A549 (cell line): ENCODE measurements around the gene RASA3. TPM values are rescaled to one million over a fixed set of nuclear protein-coding genes. Genes with fewer than 3 reads are reported as not detected.

Source experiments
- ATAC-seq, 2 experiments: fragments of 200-7000 bp in 1 of 2; fragments of >200 bp in 1 of 2; cut with Nextera tagmentation in 1 of 2; cut with Tn5 transposase in 1 of 2; 3 replicates each; pipeline versions ENCODE4 v1.8.0 to v1.9.1; 2018 to 2020; ENCODE audit warnings: mild to moderate bottlenecking in 1 of 2, moderate library complexity in 1 of 2
- CTCF ChIA-PET: fragments of 300-600 bp; sonication (Branson Sonifier 250); formaldehyde crosslinking; extraction: SDS; loops from one replicate; lab custom pipeline; 2021; ENCODE audit warnings: antibody characterized with exemption, inconsistent platforms; lab: Yijun Ruan, JAX
- POLR2A ChIA-PET: fragments of 350-600 bp; formaldehyde crosslinking; extraction: SDS; loops from one replicate; lab custom pipeline; 2021; ENCODE audit warnings: antibody characterized with exemption, inconsistent platforms; lab: Yijun Ruan, JAX
- DNase-seq, 2 experiments: peaks; one replicate each; pipeline versions ENCODE4 v3.0.0 to v3.0.0-alpha.2; 2011 to 2016; ENCODE audit warnings: low read depth in 1 of 2, low spot score in 1 of 2
- FAIRE-seq: peaks from 2 replicates; lab custom pipeline; 2011; peaks lifted over from hg19 to GRCh38; lab: Jason Lieb, UNC
- H3K27ac ChIP-seq, 2 experiments: fragments of >200 bp; sonication (Bioruptor Twin); formaldehyde crosslinking; 3 replicates each; pipeline ENCODE4 v1.5.1; 2016 to 2017
- H3K4me1 ChIP-seq: fragments of >200 bp; sonication (Bioruptor Twin); formaldehyde crosslinking; 3 replicates; pipeline ENCODE4 v1.6.1; 2016
- H3K4me2 ChIP-seq: fragments of >200 bp; sonication (Bioruptor Twin); formaldehyde crosslinking; 3 replicates; pipeline ENCODE4 v1.6.1; 2016
- H3K4me3 ChIP-seq: fragments of >200 bp; sonication (Bioruptor Twin); formaldehyde crosslinking; 3 replicates; pipeline ENCODE4 v1.5.1; 2016
- H3K9me3 ChIP-seq: fragments of >200 bp; sonication (Bioruptor Twin); formaldehyde crosslinking; 3 replicates; pipeline ENCODE4 v1.6.1; 2016
- CBX2 ChIP-seq: fragments of 200-600 bp; sonication (generic); IDR thresholded peaks from 2 replicates; pipeline ENCODE4 v1.6.1; 2016; ENCODE audit warnings: low read depth, mild to moderate bottlenecking, borderline replicate concordance
- CBX8 ChIP-seq: fragments of 200-600 bp; sonication (generic); IDR thresholded peaks from 2 replicates; pipeline ENCODE4 v1.6.1; 2016
- CHD2 ChIP-seq: fragments of 150-350 bp; IDR thresholded peaks from 2 replicates; pipeline ENCODE4 v1.6.1; 2014; ENCODE audit warnings: low read length; ENCODE audit not compliant: partially characterized antibody
- EHF ChIP-seq: fragments of 250-450 bp; sonication (Bioruptor Pico); IDR thresholded peaks from 2 replicates; pipeline ENCODE4 v1.5.0; 2020; ENCODE audit warnings: mild to moderate bottlenecking
- EHMT2 ChIP-seq: fragments of 200-600 bp; sonication (generic); IDR thresholded peaks from 2 replicates; pipeline ENCODE4 v1.6.1; 2016; ENCODE audit warnings: antibody characterized with exemption, low read depth, mild to moderate bottlenecking, moderate library complexity
- HEYL ChIP-seq: fragments of 250-450 bp; sonication (Bioruptor Pico); IDR thresholded peaks from 2 replicates; pipeline ENCODE4 v1.8.0; 2021; ENCODE audit warnings: mild to moderate bottlenecking, moderate library complexity
- HOXA7 ChIP-seq: fragments of 250-450 bp; sonication (Bioruptor Pico); IDR thresholded peaks from 2 replicates; pipeline ENCODE4 v1.5.0; 2020; ENCODE audit warnings: mild to moderate bottlenecking, moderate library complexity
- HOXB13 ChIP-seq: fragments of 250-450 bp; sonication (Bioruptor Pico); IDR thresholded peaks from 2 replicates; pipeline ENCODE4 v1.5.0; 2020; ENCODE audit warnings: low read depth, mild to moderate bottlenecking, moderate library complexity
- KDM5A ChIP-seq: fragments of 200-600 bp; sonication (generic); IDR thresholded peaks from 2 replicates; pipeline ENCODE4 v1.6.1; 2016; ENCODE audit warnings: antibody characterized with exemption, mild to moderate bottlenecking
- MAZ ChIP-seq: fragments of 150-350 bp; IDR thresholded peaks from 2 replicates; pipeline ENCODE4 v1.6.1; 2014; ENCODE audit warnings: antibody characterized with exemption, low read depth, low read length, borderline replicate concordance
- MYC ChIP-seq: IDR thresholded peaks from 2 replicates; pipeline ENCODE4 v1.6.1; 2012; ENCODE audit warnings: mild to moderate bottlenecking, inconsistent platforms, low read length, improper control_type of control experiment, borderline replicate concordance
- PHF8 ChIP-seq: fragments of 200-600 bp; sonication (generic); IDR thresholded peaks from 2 replicates; pipeline ENCODE4 v1.6.1; 2016; ENCODE audit warnings: low read depth, mild to moderate bottlenecking, antibody characterized with exemption, moderate library complexity, borderline replicate concordance
- RAD21 ChIP-seq, 2 experiments: fragments of >200 bp in 1 of 2; sonication (Bioruptor Twin) in 1 of 2; formaldehyde crosslinking in 1 of 2; IDR thresholded peaks in 1 of 2; conservative IDR thresholded peaks in 1 of 2; 2 replicates in 1 of 2; 3 replicates in 1 of 2; pipeline ENCODE4 v1.6.1; 2012 to 2018; ENCODE audit warnings: inconsistent platforms in 1 of 2
- RCOR1 ChIP-seq: fragments of 150-350 bp; IDR thresholded peaks from 2 replicates; pipeline ENCODE4 v1.6.1; 2014; ENCODE audit warnings: antibody characterized with exemption, low read length, low read depth
- TFCP2L1 ChIP-seq: fragments of 250-450 bp; sonication (Bioruptor Pico); IDR thresholded peaks from 2 replicates; pipeline ENCODE4 v1.5.0; 2021; ENCODE audit warnings: mild to moderate bottlenecking
- TP53 ChIP-seq: fragments of 250-450 bp; sonication (Bioruptor Pico); IDR thresholded peaks from 2 replicates; pipeline ENCODE4 v1.5.0; 2021; ENCODE audit warnings: mild to moderate bottlenecking, moderate library complexity
- WGBS: methylation state at CpG from one replicate; pipeline ENCODE4 v1.1.6; 2017; ENCODE audit errors: missing lambda C conversion rate; 5-methylcytosine and 5-hydroxymethylcytosine counted together
- polyA plus RNA-seq, 4 experiments: library from polyadenylated mRNA; depleted of rRNA in 3 of 4; stranded (reverse); fragments of >200 nt; fragmentation: RNase III in 1 of 4; extraction: RNeasy Plus Mini Kit Qiagen cat#74134 plus additional on column Dnase treatment in 1 of 4; gene quantifications; 2 replicates in 3 of 4; 3 replicates in 1 of 4; pipeline ENCODE4 v1.2.3, GENCODE V29; 2011 to 2017
- TF ChIP-seq, protein P1 (sequence below): fragments of 250-450 bp; sonication (Bioruptor Pico); IDR thresholded peaks from 2 replicates; pipeline ENCODE4 v1.5.0; 2020; ENCODE audit warnings: low read depth, mild to moderate bottlenecking, moderate library complexity
- TF ChIP-seq, protein P2 (sequence below): IDR thresholded peaks from 2 replicates; pipeline ENCODE4 v1.6.1; 2012
- TF ChIP-seq, protein P3 (sequence below): fragments of 200-600 bp; sonication (generic); IDR thresholded peaks from 2 replicates; pipeline ENCODE4 v1.6.1; 2016; ENCODE audit warnings: antibody characterized with exemption, mild to moderate bottlenecking, moderate library complexity
- TF ChIP-seq, protein P4 (sequence below): fragments of >200 bp; sonication (Bioruptor Twin); formaldehyde crosslinking; IDR thresholded peaks from 2 replicates; pipeline ENCODE4 v1.6.1; 2016
- TF ChIP-seq, protein P5 (sequence below): fragments of >200 bp; sonication (Bioruptor Twin); formaldehyde crosslinking; IDR thresholded peaks from 3 replicates; pipeline ENCODE4 v1.5.1; 2016

Gene RASA3
- polyA plus RNA-seq, 2 of the 4 experiments (the other 2 are of a cell fraction) = 4.3 to 7.6 TPM

DNA sequence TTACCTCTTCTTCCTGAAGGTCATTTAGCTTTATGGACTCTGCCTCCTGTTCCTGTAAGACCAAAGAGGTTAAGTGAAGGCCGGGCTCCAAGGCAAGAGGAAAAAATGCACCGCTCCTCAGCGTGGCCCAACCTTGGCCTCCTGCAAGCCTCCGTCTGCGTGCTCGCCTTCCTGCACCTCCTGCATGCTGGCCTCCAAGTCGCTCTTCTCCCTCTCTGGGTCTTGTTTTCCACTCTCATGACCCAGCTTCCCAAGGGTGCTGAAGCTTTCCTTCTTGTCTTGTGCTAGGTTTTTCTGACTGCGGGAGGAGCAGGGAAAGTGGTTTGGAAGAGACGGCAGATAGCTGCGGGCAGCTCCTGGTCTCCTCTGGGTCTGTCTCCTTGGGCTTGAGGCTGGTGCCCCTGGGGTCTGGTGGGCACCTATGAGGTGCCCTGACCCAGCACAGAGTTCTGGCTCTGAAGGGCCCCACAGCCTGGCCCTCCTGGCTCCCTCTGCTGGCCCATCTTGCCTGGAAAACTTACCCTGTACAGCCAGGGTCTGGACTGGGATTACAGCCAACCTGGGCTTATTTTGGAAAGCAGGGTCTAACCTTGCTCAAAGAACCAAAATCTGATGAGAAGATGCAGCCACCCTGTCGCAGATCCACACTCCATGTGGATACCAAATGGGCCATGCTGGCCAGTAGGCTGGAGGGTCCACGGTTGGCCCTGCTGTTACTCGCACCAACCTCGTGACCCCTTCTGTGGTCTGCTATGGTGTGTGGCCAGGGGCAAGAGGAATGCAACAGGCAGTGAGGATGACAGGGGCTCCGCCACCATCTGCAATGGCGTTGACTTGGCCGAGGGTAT is 163.7 kb downstream of the RASA3 start:
- no peaks in the 10 kb centered on the region for H3K4me1 ChIP-seq
- no peak overlapping the region for H3K4me2 ChIP-seq
- peak in 1 of 2 experiments; percentile 42; a peak in 1 of 6 replicates for ATAC-seq
- no peak for DNase-seq
- H3K27ac ChIP-seq = no peak overlapping the region
- no peak for TF ChIP-seq CBX2
- TF ChIP-seq, protein P1, sequence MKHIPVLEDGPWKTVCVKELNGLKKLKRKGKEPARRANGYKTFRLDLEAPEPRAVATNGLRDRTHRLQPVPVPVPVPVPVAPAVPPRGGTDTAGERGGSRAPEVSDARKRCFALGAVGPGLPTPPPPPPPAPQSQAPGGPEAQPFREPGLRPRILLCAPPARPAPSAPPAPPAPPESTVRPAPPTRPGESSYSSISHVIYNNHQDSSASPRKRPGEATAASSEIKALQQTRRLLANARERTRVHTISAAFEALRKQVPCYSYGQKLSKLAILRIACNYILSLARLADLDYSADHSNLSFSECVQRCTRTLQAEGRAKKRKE (CRISPR knock-in tag) = no peak
- no peak for TF ChIP-seq RAD21 (conservative IDR thresholded peaks at IDR 0.05 in 1 of 2, IDR thresholded peaks at IDR 0.05 in 1 of 2)
- TF ChIP-seq HOXB13 (CRISPR knock-in tag) = no peak
- no peak for TF ChIP-seq HEYL
- TF ChIP-seq EHF = no peak
- no peak for TF ChIP-seq CHD2
- no peak for TF ChIP-seq HOXA7 (CRISPR knock-in tag)
- TF ChIP-seq RCOR1 = no peak
- TF ChIP-seq, protein P2, sequence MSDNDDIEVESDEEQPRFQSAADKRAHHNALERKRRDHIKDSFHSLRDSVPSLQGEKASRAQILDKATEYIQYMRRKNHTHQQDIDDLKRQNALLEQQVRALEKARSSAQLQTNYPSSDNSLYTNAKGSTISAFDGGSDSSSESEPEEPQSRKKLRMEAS = no peak
- TF ChIP-seq CBX8 = no peak
- POLR2A ChIA-PET = no interaction called here
- H3K4me3 ChIP-seq = no peak overlapping the region
- 91% methylated on average over 13 of the region's 17 CpGs for WGBS
- no peak for FAIRE-seq
- no peaks in the 10 kb centered on the region for H3K9me3 ChIP-seq
- CTCF ChIA-PET = no interaction called here

DNA sequence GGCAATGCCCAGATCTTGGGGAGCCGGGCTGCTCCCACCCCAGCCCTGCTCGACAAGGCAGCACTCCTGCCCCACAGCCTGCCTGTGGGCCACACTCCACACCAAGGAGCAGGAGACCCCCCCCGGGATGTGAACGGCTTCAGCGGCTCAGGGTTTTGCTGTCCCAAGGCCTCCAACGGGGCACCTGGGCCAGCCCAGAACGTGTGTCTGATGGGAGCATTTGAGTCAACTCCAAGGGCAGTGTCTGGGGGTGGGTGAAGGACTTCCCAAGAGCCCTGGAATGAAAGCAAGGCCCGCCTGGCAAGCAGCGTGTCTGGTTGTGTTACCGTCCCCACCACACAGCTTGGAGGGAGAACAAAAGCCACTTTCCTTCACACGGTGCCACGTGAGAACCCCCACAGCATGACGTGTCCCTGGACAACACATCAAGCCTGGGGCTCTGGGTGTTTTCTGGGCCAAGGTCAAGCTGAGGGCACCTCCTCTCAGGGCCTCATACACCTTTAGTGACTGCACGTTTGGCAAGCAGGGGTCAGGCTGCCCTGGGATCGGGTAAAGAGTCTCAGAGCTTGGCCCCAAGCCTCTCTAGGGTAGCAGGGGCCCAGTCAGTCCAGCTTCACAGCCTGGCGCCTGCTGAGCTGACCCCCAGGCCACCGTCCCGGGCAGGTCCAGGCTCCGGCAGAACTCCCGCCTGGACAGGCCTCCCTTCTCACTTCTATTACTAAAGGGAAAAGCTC is 164.5 kb downstream of the RASA3 start:
- no peak overlapping the region for H3K27ac ChIP-seq
- 97% methylated on average over 5 of the region's 20 CpGs for WGBS
- H3K9me3 ChIP-seq = no peaks in the 10 kb centered on the region
- ATAC-seq (no peak), DNase-seq (no peak)
- ChIA-PET CTCF (no interaction called here), POLR2A (no interaction called here)
- no peaks in the 10 kb centered on the region for H3K4me1 ChIP-seq
- TF ChIP-seq TFCP2L1 (no peak), MAZ (no peak), MYC (no peak), EHMT2 (no peak), HOXB13 (CRISPR knock-in tag) (no peak), EHF (no peak), KDM5A (no peak), PHF8 (no peak), TP53 (no peak)
- TF ChIP-seq, protein P3, sequence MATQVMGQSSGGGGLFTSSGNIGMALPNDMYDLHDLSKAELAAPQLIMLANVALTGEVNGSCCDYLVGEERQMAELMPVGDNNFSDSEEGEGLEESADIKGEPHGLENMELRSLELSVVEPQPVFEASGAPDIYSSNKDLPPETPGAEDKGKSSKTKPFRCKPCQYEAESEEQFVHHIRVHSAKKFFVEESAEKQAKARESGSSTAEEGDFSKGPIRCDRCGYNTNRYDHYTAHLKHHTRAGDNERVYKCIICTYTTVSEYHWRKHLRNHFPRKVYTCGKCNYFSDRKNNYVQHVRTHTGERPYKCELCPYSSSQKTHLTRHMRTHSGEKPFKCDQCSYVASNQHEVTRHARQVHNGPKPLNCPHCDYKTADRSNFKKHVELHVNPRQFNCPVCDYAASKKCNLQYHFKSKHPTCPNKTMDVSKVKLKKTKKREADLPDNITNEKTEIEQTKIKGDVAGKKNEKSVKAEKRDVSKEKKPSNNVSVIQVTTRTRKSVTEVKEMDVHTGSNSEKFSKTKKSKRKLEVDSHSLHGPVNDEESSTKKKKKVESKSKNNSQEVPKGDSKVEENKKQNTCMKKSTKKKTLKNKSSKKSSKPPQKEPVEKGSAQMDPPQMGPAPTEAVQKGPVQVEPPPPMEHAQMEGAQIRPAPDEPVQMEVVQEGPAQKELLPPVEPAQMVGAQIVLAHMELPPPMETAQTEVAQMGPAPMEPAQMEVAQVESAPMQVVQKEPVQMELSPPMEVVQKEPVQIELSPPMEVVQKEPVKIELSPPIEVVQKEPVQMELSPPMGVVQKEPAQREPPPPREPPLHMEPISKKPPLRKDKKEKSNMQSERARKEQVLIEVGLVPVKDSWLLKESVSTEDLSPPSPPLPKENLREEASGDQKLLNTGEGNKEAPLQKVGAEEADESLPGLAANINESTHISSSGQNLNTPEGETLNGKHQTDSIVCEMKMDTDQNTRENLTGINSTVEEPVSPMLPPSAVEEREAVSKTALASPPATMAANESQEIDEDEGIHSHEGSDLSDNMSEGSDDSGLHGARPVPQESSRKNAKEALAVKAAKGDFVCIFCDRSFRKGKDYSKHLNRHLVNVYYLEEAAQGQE = no peak
- TF ChIP-seq, protein P4, sequence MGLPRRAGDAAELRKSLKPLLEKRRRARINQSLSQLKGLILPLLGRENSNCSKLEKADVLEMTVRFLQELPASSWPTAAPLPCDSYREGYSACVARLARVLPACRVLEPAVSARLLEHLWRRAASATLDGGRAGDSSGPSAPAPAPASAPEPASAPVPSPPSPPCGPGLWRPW = no peak
- TF ChIP-seq, protein P5, sequence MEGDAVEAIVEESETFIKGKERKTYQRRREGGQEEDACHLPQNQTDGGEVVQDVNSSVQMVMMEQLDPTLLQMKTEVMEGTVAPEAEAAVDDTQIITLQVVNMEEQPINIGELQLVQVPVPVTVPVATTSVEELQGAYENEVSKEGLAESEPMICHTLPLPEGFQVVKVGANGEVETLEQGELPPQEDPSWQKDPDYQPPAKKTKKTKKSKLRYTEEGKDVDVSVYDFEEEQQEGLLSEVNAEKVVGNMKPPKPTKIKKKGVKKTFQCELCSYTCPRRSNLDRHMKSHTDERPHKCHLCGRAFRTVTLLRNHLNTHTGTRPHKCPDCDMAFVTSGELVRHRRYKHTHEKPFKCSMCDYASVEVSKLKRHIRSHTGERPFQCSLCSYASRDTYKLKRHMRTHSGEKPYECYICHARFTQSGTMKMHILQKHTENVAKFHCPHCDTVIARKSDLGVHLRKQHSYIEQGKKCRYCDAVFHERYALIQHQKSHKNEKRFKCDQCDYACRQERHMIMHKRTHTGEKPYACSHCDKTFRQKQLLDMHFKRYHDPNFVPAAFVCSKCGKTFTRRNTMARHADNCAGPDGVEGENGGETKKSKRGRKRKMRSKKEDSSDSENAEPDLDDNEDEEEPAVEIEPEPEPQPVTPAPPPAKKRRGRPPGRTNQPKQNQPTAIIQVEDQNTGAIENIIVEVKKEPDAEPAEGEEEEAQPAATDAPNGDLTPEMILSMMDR = no peak
- TF ChIP-seq, protein P1 (CRISPR knock-in tag) = no peak
- TF ChIP-seq, all 56 proteins: peak for 0
- Histone ChIP-seq H3K4me2 (no peak overlapping the region), H3K4me3 (no peak overlapping the region)
- no peak for FAIRE-seq
